ENCODE measurements around the gene CHURC1.

CHURC1 gene

DNA sequence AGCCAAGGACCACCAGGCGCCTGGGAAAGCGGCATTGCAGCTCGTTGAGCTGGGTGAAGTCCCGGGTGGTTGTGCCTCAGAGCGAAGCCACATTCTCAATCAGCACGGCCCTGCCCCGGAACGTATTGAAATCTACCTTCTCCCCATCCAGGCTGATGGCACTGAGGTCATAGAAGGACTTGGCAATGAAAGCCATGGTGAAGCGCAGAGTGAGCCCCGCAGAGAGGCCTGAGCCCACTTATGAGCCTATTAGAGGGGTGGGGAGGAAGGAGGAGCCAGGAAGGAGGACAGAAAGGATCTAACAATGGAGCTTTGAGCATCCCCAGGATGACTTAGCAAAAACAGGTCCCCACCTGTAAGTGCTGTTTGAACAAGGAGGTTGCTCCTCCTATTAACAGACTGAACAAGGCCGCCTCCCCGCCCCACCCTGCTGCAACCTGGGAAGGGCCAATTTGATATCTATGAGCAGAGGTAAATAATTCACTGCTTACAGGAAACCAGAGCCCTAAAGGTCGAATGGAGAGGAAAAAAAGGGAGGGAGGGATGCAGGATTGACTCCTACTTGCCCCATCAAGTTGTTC is 28.4 kb downstream of the CHURC1 start, which contains the start of gene GPX2:
Gene GPX2, minus strand, starts transcription at position 215 of the 581 bp plus-strand sequence. Its CDS starts 19 bp downstream, at position 196.
- DNase-seq (ENCODE audit: low read depth): no peak
- H3K4me3 ChIP-seq (ENCODE audit: low read depth, low read length): no peak within 1 kb of the TSS
- TF ChIP-seq, protein P1, sequence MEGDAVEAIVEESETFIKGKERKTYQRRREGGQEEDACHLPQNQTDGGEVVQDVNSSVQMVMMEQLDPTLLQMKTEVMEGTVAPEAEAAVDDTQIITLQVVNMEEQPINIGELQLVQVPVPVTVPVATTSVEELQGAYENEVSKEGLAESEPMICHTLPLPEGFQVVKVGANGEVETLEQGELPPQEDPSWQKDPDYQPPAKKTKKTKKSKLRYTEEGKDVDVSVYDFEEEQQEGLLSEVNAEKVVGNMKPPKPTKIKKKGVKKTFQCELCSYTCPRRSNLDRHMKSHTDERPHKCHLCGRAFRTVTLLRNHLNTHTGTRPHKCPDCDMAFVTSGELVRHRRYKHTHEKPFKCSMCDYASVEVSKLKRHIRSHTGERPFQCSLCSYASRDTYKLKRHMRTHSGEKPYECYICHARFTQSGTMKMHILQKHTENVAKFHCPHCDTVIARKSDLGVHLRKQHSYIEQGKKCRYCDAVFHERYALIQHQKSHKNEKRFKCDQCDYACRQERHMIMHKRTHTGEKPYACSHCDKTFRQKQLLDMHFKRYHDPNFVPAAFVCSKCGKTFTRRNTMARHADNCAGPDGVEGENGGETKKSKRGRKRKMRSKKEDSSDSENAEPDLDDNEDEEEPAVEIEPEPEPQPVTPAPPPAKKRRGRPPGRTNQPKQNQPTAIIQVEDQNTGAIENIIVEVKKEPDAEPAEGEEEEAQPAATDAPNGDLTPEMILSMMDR (IDR thresholded peaks at IDR 0.05; ENCODE audit: insufficient read depth, low read depth, low read length, missing control alignments): no peak

DNA sequence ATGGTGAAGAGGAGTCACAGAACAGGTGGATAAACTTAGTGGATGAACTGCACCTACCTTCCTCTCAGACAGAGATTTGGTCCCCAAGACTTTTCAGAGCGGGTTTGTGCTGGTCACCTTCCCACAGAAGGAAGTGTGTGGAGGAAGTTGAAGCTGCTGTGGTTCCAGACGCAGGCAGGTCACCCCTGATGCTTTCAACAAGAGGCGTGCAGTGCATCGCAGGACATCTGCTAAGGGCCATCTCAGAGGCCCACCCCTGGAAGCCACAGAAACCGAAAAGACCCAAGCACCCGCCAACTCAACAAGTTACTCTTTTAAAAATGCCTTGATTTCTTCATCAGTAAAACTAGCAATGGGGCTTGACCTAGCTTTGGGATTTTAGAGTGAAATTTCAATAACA is 29.3 kb downstream of the CHURC1 start:
- no peak overlapping the region for H3K4me3 ChIP-seq (ENCODE audit: low read depth, low read length)
- TF ChIP-seq, protein P1 (IDR thresholded peaks at IDR 0.05; ENCODE audit: insufficient read depth, low read depth, low read length, missing control alignments): no peak
- no peak for DNase-seq (ENCODE audit: low read depth)

DNA sequence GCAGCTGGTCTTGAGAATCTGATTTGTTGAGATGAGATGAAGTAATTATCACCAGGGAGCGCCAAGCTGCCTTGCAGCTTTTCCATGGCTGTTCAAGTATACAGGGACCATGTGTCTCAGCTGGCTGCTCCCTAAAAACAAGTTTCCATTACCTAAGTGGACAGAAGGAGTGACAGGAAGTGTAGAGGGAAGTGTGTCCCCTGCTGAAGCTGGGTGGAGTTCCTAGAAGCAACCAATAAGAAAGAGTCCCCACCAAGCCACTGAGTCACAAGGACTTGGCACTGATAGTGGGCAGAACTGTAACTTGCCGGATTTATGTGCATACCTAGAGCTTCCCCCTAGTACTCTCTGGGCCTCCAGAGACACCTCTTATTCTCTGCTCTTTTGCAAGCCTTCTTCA is 29.8 kb downstream of the CHURC1 start:
- no peak overlapping the region for H3K4me3 ChIP-seq (ENCODE audit: low read depth, low read length)
- no peak for DNase-seq (ENCODE audit: low read depth)
- TF ChIP-seq, protein P1 (IDR thresholded peaks at IDR 0.05; ENCODE audit: insufficient read depth, low read depth, low read length, missing control alignments): no peak

- H3K4me3 ChIP-seq (ENCODE audit: low read depth, low read length): no peak overlapping the region
- DNase-seq (ENCODE audit: low read depth): no peak
- TF ChIP-seq, protein P1 (IDR thresholded peaks at IDR 0.05; ENCODE audit: insufficient read depth, low read depth, low read length, missing control alignments): no peak
These were observed 30.6 kb downstream of the CHURC1 start for GRCh38 chr14:64944861-64945260.

GRCh38 chr14:64945431-64946178 is 31.4 kb downstream of the CHURC1 start:
- TF ChIP-seq, protein P1 (IDR thresholded peaks at IDR 0.05; ENCODE audit: insufficient read depth, low read depth, low read length, missing control alignments): no peak

GRCh38 chr14:64946310-64947045 is 32.2 kb downstream of the CHURC1 start:
- TF ChIP-seq, protein P1 (IDR thresholded peaks at IDR 0.05; ENCODE audit: insufficient read depth, low read depth, low read length, missing control alignments): no peak
- no peak overlapping the region for H3K4me3 ChIP-seq (ENCODE audit: low read depth, low read length)
- DNase-seq (ENCODE audit: low read depth): no peak

More at GRCh38 chr14:64945431-64946178, 31.4 kb downstream of the CHURC1 start:
- no peak overlapping the region for H3K4me3 ChIP-seq (ENCODE audit: low read depth, low read length)
- no peak for DNase-seq (ENCODE audit: low read depth)

Data from GM12865 (cell line).